ENCODE data around the gene AFM.

Gene AFM

GRCh38 chr4:73451981-73452747 lies 29.4 kb upstream of the AFM start:
- no peak for DNase-seq

- DNase-seq, result no peak
Measured at GRCh38 chr4:73452953-73453700, 28.4 kb upstream of the AFM start.

GRCh38 chr4:73453701-73454005 lies 27.9 kb upstream of the AFM start:
- no peak for DNase-seq

DNA sequence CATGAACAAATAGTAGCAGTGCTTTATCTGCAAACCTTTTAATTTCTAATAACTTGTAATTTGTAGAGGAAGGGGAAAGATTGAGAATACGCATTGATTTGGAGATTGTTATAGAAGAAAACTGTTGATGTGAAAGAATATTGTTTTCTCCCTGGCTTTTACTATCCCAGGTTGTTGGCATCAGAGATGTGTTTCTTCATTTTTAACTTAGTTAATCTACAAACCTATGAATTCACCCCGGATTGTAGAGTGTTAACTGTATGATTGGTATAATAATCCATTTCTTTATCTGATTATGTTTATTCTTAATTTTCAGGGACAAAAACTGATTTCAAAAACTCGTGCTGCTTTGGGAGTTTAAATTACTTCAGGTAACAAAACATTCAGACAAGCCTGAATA lies 26.6 kb upstream of the AFM start:
- DNase-seq, result no peak

DNA sequence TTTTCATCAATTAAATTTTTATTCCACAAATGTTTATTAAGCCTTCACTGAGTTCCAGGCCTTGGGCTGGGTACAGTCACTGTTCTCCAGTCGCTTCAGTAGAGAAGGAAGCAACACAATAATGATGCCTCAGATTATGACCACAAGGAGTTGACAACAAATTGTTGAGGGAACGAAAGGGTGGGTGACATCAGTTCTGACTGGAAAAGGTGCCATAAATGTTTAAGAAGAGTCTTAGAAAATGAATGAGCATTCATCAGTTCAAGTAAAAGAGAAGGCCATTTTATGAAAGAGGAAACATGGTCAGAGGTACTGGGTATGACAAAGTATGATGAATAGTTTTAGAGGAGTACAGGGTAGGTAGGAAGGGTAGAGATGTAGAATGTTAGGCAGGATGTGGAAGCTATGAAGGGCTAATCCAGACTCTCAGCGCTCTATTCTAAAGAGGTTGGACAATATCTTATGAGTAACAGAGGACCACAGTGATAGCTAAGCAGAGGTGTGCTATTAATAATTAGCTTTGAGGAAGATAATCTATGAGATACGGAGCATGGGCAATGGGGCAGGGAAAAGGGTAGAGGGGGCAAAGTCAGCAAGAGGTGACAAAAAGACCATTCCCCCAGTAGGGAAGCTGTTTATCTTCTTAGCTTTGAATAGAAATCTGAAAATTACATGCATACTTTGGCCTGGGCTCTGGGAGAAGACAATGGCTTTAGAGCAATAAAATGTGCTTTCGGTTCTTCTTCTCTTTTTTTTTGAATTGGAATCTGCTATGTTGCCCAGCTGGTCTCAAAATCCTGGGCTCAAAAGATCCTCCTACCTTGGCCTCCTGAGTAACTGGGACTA lies 25.1 kb upstream of the AFM start:
- DNase-seq, result no peak

DNA sequence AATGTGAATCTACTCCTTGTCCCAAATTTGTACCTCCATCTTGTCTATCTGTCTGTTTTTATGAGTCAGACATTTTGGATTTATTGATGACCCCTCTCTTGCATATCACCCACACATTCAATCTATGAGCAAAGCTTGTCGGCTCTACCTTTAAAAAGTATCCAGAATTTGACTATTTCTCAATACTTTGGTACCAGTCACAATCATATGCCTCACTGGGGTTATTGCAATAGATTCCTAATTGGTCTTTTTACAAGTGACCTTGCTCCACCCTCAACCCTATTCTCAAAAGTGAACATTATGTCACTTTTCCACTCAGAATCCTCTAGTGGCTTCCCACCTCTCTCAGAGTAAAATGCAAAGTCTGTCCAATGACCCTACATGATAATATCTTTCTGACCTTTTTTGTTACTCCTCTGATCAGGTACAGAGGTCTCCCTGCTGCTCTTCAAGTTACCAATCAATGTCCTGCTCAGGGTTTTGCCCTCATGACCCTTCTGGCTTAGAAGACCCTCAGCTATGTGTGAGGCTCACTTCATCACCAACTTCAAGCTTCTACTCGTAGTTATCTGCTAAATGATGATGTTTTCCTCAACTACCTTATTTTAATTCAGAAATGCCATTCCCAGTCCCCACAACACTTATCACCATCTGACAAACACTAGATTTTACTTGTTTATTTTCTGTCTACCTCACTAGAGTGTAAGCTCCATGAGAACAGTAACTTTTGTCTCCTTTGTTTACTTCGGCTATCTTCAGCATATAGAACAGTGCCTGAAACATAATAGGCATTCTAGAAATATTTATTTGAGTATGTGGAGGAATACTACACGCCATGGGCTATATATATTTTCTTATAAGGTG lies 23.1 kb upstream of the AFM start:
- DNase-seq, result no peak

DNA sequence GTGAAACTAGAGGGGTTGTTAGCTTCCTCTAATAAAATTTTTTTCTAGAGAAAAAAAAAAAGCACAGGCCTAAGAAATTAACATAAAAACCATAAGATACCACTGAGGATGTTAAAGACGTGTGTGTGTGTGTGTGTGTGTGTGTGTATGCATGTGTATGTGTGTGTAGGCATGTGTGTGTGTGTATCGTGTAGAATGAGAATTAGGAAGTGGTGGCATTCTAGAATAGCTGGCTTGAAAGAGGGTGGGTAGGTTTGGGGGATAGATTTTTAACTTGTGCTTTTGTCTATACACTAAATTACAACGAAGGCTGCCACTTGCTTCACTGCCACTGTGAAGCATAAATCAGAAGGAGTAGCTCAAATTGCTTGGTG lies 22.5 kb upstream of the AFM start:
- DNase-seq, result no peak

DNA sequence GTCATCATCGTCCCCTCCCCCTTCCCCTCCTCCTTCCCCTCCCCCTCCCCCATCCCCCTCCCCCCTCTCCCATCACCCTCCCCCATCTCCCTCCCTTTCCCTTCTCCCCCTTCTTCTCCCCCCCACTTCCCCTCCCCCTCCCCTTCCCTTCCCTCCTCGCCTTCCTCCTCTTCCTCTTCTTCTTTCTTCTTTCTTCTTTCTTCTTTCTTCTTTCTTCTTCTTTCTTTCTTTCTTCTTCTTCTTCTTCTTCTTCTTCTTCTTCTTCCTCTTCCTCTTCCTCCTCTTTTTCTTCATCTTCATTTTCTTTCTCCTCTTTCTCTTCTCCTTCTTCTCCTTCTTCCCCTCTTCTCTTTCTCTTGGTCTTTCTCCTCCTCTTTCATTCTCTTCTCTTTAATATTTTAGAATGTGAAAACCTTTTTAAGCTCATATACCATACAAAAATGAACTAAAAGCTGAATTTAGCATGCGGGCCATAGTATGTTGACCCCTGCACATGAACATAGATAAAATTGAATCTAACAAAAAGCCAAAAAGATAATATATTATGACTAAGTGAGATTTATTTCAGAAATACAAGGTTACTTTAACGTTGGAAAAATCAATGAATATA lies 20.5 kb upstream of the AFM start:
- no peak for DNase-seq

- no peak for DNase-seq
Measured at GRCh38 chr4:73468170-73468569, 13.4 kb upstream of the AFM start.

- DNase-seq, result no peak
Measured at GRCh38 chr4:73470728-73471127, 10.8 kb upstream of the AFM start.

DNA sequence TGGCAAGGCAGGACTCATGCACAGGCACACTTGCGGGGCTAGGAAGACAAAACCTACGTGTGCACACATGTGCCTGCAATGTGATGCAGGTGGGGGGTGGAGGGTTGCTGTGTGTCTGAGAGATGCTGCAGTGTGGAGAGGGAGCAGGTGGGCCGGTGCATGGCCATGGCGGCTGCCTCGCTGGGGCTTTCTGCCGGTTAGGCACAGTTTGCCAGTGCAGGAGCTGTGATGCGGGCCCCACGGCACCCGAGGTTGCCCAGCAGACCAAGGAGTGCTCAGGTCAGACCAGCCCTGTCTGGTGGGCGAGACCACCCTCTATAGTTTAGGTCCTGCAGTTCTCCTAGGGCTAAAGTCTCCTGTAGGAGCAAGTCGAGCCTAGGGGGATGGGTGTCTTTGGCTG lies 4.4 kb upstream of the AFM start:
- DNase-seq, result no peak

DNA sequence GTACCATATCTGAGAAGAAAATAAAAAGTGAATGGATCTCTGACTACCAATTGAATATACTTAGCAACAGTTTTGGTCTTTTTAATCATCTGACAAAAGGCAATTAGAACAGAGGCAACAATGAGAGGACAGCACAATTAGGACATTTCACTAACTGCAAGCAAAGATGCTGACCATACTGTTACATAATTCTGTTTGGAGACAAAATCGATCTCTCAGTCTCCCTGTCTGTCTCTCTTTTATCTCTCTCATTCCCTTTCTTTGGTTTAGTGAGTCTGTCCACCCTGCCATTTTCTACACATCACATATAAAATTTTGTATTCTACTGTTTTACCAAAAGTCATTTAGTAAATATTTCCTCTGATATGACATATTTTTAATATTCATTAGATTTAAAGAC lies 2.2 kb upstream of the AFM start:
- no peak for DNase-seq

GRCh38 chr4:73485085-73485484 lies 3.5 kb downstream of the AFM start:
- DNase-seq, result no peak

DNA sequence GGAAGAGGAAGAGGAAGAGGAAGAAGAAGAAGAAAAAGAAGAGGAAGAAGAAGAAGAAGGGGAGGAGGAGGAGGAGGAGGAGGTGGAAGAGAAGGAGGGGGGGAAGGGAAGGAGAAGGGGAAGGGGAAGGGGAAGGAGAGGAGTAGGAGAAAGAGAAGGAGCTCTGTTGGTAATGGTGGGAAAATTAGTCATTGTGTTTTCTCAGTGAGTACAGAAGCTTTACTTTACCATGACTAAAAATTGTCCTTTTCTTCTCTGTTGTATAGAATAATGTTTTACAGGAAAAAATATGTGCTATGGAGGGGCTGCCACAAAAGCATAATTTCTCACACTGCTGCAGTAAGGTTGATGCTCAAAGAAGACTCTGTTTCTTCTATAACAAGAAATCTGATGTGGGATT lies 4.1 kb downstream of the AFM start:
- DNase-seq, result no peak

GRCh38 chr4:73486497-73486896 lies 5.0 kb downstream of the AFM start:
- DNase-seq, result no peak

- no peak for DNase-seq
Measured at GRCh38 chr4:73487233-73487632, 5.7 kb downstream of the AFM start.

- no peak for DNase-seq
Measured at GRCh38 chr4:73499996-73500765, 18.6 kb downstream of the AFM start.

DNA sequence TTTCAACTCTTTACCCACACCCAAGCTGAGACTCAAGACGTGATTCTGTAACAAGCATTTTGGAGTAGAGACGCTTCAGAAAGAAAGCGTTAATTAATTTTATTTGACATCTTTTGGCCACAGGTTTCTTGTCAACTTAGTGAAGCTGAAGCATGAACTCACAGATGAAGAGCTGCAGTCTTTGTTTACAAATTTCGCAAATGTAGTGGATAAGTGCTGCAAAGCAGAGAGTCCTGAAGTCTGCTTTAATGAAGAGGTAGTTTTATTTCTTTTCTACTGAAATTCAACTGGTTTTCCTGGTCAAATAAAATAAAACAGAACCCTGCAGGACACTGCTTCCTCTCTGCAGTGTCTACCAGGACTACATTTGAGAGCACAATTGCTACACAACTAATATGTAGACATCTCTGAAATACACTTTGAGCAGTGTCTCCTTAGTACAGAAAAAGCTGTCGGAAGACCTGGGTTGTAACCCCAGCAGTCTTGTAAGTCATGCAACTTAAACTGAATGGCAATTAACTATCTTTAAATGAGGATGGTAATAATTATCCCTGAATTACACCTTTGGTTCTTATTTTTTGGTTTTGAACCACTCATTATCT lies 20.2 kb downstream of the AFM start:
- DNase-seq, result no peak

DNA sequence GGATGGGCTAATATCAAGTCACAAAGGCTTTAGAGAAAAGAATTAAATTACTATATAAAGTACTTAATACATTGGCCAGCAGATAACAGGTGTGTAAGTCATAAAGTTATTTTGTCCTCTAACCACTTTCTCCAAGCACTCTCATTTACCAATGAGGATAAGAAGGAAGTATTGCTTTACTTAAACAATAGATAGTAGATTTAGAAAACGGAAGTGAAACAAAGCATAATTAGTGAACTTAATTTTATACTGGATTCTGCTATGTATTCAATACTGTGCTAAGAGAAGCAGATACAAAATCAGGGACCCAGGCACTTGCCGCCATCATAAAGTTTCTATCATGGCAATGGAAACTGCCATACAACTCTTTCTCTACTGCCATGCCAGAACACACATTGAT lies 24.0 kb downstream of the AFM start:
- DNase-seq, result no peak

GRCh38 chr4:73507541-73507940 lies 26.0 kb downstream of the AFM start:
- no peak for DNase-seq

- no peak for DNase-seq
Measured at GRCh38 chr4:73508651-73509050, 27.1 kb downstream of the AFM start.

Data from NCI-H187 (cell line).